Left renal cortex interstitium (tissue), 4 donors: ENCODE results near the gene PDLIM5. TPM values are rescaled to one million over a fixed set of nuclear protein-coding genes. Genes with fewer than 3 reads are reported as not detected.

ENCODE experiments used
- DNase-seq, 4 donors: peaks; one replicate each; pipeline ENCODE4 v3.0.0-alpha.2; 2013; ENCODE audit warnings: low read depth in 4 of 4, low spot score in 2 of 4, missing footprints in 1 of 4
- polyA plus RNA-seq, 4 donors: library from polyadenylated mRNA; unstranded; fragments of 120-200 nt; gene quantifications; one replicate each; pipeline ENCODE4 v1.2.1, GENCODE V29; 2013; ENCODE audit not compliant: insufficient read length in 4 of 4

PDLIM5 gene
- polyA plus RNA-seq, 4 donors, result 42.5 to 53.4 (median 52.8) TPM

DNA sequence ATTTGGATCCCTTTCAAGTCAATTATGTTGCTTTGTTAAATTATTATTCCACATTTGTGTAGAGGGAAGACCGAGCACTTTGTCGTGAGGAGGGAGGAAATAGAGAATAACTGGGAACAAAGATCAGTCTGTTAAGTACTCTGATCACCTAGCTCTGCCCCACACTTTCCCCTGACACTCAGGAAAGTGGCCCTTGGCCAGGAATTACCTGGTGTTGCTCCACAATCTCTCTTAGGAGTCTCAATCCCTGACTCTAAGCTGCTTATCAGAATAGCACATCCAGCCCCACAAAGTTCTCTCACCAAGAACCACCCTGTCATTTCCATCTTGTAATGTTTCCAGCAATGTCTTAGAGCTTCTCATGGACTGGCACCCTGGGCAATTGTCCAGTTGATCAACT is 222.2 kb downstream of the PDLIM5 start:
- no peak for DNase-seq

DNA sequence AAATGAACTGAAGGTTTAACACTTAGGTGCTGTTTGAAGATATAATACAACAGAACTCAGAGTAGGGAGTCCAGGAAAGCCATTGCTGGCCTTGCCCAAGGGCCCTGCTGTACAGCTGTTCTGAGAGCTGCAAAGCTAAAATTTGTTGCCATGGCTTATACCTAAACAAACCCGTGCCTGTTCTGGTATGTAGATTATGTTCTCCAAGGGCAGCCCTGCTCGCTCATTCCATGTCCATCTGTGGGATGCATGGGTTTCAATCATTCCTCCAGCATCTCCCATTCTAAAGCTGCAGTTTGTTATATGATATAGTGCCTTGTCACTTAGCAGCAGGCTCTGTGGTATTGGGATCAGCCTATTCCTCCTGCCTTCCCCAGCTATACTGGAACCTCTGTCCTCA is 225.2 kb downstream of the PDLIM5 start:
- DNase-seq, result no peak

- DNase-seq, result no peak
Measured at GRCh38 chr4:94678896-94679295, 227.2 kb downstream of the PDLIM5 start.

DNA sequence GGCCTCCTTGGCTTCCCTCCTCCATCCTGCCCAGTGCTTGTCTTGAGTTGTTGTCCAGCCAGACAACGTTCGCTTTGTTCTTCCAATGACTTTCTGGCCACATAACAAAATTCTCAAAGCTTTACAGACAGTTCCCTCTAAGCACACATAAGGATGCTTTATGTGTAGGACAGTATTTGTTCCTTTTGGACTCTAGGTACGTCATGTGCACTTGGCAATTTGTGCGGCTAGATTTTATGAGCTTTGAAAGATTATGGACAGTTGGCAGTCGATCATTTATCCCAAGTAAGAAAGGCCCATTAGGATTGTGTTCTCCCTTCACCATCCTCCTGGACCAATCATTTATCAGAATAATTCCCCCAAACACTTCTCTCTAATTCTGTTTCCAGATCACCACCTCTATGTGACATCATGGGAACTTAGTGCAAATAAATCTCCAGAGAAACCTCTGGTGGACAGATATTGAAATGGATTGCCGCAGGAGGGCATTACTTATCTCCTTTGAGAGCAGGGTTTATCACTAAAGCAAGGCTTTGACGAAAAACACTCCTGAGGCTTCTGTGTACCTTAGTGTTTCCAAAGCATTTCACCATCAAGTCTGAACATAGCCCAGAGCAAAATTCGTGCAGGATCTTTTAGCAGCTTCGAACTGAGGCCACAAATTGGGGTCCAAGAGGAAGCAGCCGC is 228.6 kb downstream of the PDLIM5 start:
- DNase-seq, result no peak

GRCh38 chr4:94686086-94686485 is 234.3 kb downstream of the PDLIM5 start:
- no peak for DNase-seq

DNA sequence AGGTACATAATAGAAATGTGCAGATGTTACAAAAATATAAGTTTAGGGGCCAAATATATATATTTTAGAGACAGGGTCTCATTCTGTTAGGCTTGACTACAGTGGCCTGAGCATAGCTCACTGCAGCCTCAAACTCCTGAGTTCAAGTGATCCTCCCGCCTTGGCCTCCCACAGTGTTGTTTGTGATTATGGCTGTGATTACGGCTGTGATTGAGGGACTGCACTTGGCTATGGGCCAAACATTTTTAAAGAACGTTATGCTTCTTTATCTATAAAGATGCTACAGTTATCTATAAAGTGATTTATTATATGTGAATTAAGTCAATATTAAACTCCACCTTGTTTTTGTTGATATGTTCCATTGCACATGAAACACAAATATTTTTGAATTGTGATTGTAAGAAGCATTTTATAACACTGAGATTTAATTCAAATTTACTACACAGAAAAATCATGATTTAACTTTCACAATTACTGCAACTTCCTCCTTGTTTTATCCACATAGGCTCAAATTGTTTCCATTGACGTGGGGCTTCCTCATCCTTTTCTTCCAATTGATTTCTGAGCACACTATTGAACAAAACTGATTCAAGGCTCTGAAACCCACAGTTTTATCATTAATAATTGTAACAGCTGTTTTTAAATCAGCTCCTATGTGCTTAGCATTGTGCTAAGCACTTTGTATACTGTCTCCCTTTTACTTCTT is 237.6 kb downstream of the PDLIM5 start:
- DNase-seq, result no peak

DNA sequence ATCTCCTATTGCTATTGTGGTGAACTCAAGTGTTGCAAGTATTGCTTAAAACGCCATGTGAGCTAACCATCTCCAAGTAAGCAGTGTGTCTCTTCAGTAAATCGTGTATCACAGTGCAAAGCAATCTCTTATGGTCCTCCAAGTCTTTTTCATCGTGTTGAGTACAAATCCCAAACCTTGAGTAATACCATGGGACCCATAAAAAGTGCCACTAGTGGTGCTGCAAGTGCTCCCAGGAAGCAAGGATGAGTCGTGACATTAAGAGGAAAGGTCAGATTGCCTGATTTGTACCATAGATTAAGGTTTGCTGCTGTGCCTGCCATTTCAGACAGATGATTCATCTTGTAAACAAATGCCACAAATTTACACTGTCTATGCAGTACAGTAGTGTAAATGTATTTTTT is 239.1 kb downstream of the PDLIM5 start:
- no peak for DNase-seq

DNA sequence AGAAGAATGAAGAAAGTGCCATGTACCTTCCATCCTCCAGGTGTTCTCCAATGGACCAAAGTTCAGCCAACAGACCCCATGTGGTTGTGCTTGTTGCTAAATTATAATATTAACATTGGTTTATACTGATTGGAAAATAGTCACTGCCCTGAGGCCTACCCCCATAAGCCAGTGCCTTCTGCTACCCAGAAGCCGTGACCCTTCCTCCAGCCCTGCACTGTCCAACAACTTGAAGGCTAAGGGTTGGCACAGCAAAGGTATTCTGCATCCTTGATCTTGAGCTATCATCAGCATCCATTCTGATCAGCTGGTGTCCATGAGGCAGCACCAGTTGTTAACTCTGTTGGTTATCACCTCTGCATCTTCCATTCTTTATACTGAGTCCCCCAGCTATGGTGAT is 239.8 kb downstream of the PDLIM5 start:
- DNase-seq, result no peak

DNA sequence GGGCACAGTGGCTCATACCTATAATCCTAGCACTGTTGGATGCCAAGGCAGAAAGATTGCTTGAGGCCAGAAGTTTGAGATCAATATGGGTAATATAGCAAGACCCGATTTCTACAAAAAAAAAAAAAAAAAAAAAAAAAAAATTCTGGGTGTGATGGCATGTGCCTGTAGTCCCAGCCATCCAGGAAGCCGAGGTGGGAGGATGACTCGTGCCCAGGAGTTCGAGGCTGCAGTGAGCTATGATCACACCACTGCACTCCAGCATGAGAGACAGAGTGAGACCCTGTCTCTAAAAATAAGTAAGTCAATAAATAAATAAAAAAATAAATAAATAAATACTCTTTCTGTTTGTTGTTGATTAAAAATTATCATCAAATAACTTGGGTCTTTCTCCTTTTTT is 243.6 kb downstream of the PDLIM5 start:
- no peak for DNase-seq

GRCh38 chr4:94698187-94698586 is 246.4 kb downstream of the PDLIM5 start:
- no peak for DNase-seq

GRCh38 chr4:94700298-94700697 is 248.6 kb downstream of the PDLIM5 start:
- DNase-seq, result no peak

DNA sequence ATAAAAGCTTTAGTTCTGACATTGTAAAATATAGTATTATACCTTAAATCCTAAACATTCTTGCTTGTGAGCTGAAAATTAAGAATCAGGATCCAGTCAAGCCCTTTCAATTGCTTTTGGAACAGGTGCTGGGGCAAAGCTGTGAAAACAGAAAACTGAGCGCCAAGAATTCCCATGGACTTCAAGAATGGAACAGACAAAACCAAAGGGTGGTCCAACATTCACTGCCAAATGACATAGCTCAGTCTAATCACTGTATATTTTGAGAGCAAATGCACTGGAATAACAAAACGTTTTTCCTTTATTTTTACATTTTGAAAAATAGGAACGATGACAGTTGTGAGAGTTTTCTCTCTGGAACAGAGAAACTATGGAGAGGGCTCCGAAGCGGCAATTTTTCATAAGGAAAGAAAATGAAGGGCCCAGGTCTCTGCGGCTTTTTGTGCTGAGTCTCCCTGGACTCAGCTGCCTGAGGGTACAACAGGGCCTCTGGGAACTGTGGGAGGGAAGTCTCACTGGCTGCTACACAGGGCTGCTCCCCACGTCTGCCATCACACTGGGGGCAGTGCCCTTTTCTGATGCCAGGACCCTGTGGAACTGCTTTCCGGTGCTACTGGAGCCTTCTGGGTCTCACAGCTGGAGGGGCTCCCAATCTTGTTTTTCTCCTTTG is 250.0 kb downstream of the PDLIM5 start:
- no peak for DNase-seq

DNA sequence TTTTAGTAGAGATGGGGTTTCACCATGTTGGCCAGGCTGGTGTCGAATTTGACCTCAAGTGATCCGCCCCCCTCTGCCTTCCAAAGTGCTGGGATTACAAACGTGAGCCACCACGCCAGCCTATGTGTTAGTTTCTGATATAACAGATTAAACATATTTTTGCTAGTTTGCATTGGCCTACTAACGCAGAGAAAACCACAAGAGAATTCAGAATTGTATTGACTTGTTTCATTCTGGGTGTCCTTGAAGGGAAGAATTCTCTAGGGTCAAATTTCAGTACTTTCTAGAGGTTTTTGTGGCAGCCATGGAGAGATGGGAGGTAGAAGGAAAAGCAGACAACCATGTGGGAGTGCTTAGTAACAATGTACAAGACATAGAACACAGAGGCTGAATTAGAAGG is 259.9 kb downstream of the PDLIM5 start:
- DNase-seq, result no peak

- no peak for DNase-seq
Measured at GRCh38 chr4:94714365-94715160, 262.8 kb downstream of the PDLIM5 start.

DNA sequence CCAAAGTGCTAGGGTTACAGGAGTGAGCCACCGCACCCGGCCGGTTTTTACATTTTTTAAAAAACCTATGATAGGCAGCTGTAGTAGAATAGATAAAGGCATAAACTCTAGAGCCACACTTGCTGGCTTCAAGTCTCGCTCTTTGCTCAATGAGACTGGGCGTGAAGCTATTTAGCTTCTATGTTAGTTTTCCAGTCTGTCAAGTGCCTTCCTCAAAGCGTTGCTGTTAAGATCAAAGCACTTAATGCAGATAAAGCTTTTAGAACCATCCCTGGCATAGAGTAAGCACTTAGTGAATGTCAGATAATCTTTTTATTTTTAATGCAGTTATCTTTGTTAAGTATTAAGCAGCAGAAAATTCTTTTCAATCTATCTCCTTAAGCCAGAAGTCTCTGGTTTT is 264.0 kb downstream of the PDLIM5 start:
- no peak for DNase-seq

Other genes starting within 250 kb of the PDLIM5 start
- gene SMARCAD1, start 244.1 kb upstream of the PDLIM5 start, polyA plus RNA-seq, result 10 to 100 TPM; 52.9 to 69.9 (median 59.6) TPM
- gene HPGDS, start 109.1 kb upstream of the PDLIM5 start, polyA plus RNA-seq, result 1 to 10 TPM; 1.7 to 4.7 (median 3.5) TPM